Activated naive CD8-positive, alpha-beta T cell treated with anti-CD3 and anti-CD28 coated beads, Interleukin-2, amount 50 U/mL, for 16 hours (primary cell): ENCODE measurements around the gene HMX1.

Experiments used
- DNase-seq: peaks from one replicate; pipeline ENCODE4 v3.0.0-alpha.2; 2020; ENCODE audit warnings: low read depth, low spot score

The HMX1 gene

DNA sequence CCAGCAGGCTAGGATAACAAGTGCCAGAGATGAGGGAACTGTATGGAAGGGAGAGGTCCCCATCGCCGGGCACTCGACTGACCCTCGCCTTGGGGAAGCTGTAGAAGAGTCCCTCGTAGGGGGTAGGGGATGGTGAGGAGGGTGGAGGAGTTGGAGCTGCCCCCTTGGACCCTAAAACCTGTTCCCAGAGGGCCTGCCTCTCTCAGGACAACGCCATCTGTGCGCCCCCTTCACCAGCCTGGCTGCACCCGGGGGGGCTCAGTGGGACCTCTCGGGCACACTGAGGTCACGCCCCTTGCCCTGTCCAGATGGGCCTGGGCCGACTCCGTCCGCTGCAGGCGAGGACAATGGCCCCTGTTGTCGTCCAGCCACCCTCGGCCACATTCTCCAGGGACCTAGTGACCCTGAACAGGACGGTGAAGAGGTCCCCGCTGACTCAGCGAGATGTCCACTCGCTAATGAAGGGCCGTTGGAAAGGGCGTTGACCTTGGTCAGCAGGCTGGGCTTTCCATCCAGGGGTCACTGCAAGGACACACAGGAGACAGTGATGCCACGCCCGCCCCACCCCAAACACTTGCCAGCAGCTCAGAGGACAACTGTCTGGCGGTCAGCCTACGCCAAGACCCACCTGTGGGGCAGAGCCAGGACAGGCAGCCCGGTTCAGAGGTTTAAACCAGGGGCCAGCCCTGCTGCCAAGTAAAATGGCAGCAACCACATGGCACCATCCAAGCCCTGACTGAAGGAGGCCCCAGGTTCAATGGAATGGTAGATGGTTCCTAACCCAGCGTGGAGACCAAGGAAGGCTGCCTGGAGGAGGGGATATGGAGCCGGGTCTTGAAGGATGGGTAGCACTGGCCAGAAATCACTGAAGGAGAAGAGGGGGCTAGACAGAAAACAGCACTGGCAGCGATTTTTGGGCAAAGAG, 51.2 kb downstream of the HMX1 start:
- no peak for DNase-seq

GRCh38 chr4:8819473-8820177, 52.0 kb downstream of the HMX1 start:
- DNase-seq, result no peak

DNA sequence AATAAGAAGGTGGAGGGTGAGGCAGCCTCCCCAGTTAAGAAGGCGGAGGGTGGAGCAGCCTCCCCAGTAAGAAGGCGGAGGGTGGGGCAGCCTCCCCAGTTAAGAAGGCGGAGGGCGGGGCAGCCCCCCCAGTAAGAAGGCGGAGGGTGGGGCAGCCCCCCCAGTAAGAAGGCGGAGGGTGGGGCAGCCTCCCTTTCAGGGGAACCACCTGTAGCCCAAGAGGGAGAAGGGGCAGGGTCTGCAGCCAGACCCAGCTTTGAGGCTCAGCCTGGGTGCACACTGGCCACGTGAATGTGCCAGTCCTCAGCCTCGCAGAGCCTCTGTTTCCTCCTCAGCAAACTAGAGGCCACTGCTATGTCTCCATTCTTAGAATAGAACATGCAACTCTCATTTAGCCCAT, 52.6 kb downstream of the HMX1 start:
- no peak for DNase-seq

GRCh38 chr4:8818063-8818881, 53.4 kb downstream of the HMX1 start:
- DNase-seq, result no peak

DNA sequence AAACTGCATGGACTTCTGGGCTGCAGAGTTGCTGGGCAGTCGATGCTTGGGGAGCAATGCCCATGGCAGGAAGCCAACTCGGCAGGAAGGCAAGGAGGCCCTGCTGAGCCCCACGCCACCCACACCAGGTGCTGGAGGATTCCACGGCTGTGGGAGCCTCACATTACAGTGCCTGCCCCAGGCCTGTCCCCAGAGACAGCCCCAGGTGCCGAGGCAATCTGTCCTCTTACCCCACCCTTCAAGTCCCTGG, 53.9 kb downstream of the HMX1 start:
- DNase-seq, result no peak

GRCh38 chr4:8817096-8817812, 54.4 kb downstream of the HMX1 start:
- no peak for DNase-seq
